HG02885 (cell line): Measurements from ENCODE around the gene KREMEN2.
A peak's percentile ranks its signal among the peaks of the same experiment; 100 is the strongest.

ENCODE experiments used
- ATAC-seq: cut with Tn5 transposase; IDR thresholded peaks from one replicate; pipeline ENCODE4 v1.9.1; 2021; ENCODE audit warnings: mild to moderate bottlenecking; ENCODE audit not compliant: unreplicated experiment, poor library complexity

Gene KREMEN2

GRCh38 chr16:2999929-3000328 lies 35.9 kb downstream of the KREMEN2 start:
- no peak for ATAC-seq

- ATAC-seq, result no peak
Observed at GRCh38 chr16:3000540-3000939, 36.5 kb downstream of the KREMEN2 start.

- ATAC-seq, result no peak
Observed at GRCh38 chr16:3001316-3001715, 37.2 kb downstream of the KREMEN2 start.

GRCh38 chr16:3003582-3004270 lies 39.7 kb downstream of the KREMEN2 start:
- ATAC-seq, result peak; percentile 97

DNA sequence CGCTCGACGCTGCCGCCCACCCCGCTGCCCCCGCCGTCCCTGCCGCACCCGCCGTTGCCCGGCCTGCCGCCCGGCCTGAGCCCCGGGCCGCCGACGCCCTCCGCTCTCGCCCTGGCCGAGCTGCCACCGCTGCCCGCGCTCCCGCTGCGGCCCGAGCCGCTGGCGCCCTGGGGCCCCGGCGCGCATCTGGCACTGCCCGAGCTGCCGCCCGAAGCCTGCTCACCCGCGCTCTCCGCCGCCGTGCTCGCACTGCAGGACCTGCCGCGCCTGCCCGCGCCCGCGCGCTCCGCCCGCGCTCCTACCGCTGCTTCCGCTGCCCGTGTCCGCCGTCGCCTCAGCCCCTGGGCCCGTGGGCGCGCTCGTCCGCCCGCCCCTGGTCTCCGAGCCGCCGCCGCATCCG lies 40.2 kb downstream of the KREMEN2 start:
- peak; percentile 16 for ATAC-seq

DNA sequence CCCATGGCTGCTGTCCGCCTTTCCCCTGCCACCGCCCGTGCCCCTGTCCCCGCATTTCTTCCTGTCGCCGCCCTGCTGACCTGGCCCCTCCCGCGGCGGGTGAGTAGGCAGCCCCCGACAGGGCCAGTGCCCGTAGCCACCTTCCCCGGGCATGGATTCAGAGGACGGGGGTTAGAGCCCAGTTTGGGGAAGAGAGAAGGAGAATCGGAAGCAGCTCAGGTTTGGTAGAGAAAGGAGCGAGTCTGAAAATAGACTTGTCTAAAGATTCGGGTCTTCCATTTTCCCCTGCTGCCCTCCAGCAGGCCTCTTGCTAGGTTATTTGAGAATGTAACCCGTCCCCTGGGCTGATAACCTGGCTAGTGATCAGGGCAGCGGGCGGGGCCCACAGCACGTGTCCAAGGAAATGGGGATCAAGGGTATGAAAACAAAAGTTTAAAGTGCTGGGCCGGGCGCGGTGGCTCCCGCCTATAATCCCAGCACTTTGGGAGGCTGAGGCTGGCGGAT lies 40.8 kb downstream of the KREMEN2 start:
- no peak for ATAC-seq

GRCh38 chr16:3007059-3007956 lies 43.2 kb downstream of the KREMEN2 start:
- ATAC-seq, result no peak

DNA sequence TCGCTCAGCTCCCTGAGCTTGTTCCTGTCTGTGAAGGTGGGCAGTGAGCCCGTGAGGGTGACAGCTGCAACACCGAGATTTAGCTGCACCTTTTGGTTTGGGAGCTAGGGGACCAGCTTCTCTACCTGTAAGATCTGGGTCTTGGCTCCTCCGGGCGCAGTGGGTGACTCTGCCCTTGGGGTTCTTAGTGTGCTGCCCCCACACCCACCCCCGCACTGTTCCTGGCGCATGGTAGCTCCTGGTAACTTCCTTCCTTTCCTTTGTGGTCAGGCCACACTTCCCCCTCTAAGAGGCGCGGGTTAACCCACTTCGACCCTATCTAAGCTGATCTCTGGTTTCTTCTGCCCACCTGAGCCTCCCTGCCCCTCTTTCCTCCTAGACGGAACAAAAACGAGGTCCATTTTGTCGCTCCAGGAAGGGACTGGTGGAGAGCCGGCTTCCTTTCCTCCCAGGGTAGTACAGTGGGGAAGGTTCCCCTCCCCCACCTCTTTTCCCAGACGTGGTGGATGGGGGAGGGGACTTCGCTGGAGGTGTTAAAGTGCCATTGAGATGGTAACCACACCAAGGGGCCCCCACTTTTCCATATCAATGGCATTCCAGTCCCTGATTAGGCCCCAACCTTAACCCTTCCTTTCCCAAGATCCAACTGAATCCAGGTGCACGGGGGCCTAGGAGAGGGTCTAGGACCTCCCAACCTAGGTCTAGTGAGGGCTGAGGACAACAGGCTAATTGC lies 44.0 kb downstream of the KREMEN2 start:
- no peak for ATAC-seq

DNA sequence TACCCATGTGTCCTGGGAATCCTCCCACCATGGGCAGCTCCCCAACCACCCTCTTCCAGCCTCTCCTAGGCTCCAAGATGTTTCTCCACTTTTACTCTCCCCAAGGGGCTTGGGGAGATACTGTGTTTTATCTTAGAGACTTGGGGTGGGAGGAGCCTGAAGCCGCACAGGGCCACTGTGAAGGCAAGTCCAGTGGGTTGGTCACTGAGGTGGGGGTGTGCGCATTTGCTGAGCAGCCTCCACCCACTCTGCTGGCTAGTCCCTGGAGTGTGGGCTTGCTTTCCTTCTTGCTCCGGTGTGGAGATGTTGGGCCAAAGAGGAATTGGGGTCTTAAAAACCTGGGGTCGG lies 44.6 kb downstream of the KREMEN2 start:
- no peak for ATAC-seq

- no peak for ATAC-seq
Observed at GRCh38 chr16:3009568-3010390, 45.7 kb downstream of the KREMEN2 start.

- ATAC-seq, result no peak
Observed at GRCh38 chr16:3010510-3010909, 46.4 kb downstream of the KREMEN2 start.

GRCh38 chr16:3012246-3012645 lies 48.2 kb downstream of the KREMEN2 start:
- no peak for ATAC-seq

GRCh38 chr16:3012828-3013420 lies 48.8 kb downstream of the KREMEN2 start, which contains the start of gene CLDN9:
TSS of gene CLDN9 (plus strand) at chr16:3012923. CDS start at chr16:3013363, 440 bp downstream.
- ATAC-seq, result no peak

DNA sequence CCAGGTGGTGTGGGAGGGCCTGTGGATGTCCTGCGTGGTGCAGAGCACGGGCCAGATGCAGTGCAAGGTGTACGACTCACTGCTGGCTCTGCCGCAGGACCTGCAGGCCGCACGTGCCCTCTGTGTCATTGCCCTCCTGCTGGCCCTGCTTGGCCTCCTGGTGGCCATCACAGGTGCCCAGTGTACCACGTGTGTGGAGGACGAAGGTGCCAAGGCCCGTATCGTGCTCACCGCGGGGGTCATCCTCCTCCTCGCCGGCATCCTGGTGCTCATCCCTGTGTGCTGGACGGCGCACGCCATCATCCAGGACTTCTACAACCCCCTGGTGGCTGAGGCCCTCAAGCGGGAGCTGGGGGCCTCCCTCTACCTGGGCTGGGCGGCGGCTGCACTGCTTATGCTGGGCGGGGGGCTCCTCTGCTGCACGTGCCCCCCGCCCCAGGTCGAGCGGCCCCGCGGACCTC lies 49.4 kb downstream of the KREMEN2 start:
- no peak for ATAC-seq

DNA sequence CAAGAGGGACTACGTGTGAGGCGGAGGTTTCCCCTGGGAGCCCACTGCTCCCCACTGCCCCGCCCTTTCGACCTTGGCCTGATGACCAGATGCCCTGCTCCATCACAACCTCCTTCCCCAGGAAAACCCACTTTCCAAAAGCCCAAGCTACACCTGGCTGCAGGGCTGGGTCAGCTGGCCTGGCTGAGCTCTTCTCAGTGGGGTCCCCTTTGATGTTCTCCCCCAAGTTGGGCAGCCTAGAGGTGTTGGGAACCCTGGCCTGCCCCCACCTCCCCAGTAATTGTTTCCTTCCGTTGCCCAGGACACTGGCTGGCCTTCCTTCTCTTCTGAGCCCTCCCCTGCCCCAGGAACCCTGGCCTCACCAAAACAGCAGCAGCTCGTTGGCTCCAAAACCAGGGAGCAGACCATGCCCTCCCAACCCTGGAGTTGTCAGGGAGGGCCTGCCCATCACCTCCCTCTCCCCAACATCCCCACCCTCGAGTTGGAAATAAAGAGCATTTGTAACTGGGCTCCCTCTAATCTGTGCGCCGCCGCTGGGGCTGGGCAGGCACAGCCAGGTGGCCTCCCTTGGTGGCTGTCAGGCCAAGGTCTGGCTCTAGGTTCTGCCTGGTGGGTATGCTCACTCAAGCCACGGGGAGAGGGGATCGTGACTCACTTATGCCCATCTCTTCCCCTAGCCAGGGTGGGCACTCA lies 50.1 kb downstream of the KREMEN2 start:
- ATAC-seq, result no peak

GRCh38 chr16:3014971-3015370 lies 50.9 kb downstream of the KREMEN2 start:
- no peak for ATAC-seq

DNA sequence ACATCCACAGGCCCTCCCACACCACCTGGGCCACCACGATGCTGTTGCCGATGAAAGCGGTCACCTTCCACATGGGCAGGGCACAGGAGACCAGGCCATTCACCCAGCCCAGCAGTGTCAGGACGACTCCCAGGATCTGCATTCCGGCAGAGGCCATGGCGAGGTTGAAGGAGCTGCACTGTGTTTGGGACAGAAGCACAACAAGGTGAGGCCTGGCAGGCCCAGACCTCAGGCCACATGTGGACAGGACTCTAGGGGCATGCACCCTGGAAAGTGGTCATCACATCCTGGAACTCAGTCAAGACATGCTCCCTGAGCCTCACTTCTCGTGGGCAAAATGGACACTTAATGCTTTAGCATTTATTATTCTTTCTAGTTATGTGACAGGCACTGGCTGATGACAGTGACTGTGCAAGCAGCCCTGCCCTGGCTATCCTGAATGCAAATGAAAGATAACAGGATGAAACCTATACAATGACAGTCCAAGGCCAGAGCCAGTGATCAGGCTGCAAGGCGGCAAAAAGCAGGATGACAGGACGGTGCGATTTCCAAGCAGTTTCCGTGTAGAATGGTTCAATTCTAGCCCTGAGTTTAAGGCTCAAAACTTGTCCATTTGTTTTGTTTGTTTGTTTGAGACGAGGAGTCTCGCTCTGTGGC lies 51.9 kb downstream of the KREMEN2 start:
- ATAC-seq, result no peak

DNA sequence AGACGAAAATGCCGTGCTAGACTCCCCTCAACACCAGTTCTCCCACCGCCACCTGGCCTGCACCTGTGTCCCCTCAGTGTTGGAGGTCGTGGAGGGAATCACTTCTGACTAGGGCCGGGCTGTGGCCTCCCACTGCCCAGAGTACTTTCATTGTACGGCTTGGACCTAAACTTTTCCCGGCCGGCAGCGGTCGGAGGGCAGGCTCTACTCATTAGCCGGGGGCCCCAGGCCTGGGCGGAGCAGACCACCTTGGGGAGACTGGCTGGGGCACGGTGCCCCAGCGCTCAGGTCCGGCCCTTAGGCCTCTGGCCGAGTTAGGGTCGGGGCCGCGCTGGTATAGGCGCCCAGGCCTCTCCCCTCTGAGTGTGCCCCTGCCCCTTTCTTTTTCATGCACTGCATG lies 53.3 kb downstream of the KREMEN2 start:
- no peak for ATAC-seq
